ENCODE results near the gene ANGPTL5.
"Not testable (repeated sequence)": the region's sequence is repeated elsewhere in the genome, so short reads cannot be mapped to it uniquely, and the experiment has no call there.

Gene ANGPTL5

DNA sequence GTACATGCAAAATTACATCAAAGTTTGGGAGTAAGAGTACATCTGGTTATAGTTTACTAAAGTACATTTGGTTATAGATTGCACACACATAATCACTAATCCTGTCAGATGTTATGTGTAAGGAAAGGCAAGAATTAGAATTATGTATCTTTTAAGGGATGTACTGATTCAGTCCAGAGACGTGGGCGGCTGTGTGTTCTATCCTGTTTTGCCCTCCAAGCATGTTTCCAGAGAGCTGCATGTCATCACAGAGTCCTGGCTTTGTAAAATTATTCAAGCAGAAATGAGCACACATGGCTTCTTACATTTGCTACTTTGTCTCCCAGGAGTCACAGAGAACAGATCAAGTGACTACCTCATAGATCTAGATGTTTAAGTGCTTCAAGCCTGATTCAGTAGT lies 34.7 kb downstream of the ANGPTL5 start:
- no peak for DNase-seq

- no peak for DNase-seq
Measured at GRCh38 chr11:101880222-101880621, 36.1 kb downstream of the ANGPTL5 start.

DNA sequence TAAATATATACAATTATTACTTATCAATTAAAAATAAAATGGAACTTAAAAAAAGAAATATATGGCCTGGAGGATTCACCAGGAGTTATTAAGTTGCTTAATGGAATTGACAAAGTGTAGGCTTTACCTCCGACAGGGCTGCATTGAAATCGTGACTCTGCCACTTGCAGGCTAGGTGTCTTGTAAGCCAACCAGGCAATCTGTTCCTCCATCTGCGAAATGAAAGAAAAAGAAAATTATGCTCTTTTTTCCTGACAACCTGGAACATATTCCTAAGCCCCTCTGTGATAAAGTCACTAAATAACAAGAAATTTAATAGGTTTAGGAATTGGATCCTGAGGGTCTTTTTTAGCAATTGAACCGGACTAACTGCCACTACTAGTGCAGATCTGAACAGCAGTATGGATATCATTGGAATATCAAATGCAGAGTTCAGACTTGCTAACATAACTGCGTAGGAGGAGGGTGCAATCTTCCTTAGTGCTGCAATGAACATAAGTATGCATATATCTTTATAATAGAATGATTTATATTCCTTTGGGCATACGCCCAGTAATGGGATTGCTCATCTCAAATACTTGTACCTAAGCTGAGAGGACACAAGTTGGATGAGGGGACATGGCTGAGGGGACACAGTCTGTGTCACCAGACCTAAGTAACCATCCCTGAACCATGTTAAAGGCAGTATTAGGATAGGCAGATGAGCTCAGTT lies 44.0 kb downstream of the ANGPTL5 start:
- DNase-seq, result no peak

DNA sequence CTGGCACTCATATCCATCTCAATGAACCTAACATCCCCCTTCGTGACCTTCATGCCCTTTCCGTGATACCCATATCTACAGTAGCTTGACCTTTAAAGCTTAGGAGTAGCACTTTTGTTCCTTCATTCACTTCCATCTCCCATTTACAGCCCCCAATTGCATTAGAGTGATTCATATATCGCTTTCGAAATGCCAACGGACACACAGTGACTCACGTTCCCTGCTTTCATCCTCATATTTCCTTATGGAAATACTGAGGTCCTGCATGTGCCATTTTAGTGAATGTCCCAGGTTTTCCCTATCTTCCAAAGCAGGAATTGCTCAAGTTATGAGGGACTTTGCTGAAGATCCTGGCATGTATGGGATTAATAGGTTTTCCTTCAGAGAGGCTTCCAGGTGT lies 45.8 kb downstream of the ANGPTL5 start:
- no peak for DNase-seq

DNA sequence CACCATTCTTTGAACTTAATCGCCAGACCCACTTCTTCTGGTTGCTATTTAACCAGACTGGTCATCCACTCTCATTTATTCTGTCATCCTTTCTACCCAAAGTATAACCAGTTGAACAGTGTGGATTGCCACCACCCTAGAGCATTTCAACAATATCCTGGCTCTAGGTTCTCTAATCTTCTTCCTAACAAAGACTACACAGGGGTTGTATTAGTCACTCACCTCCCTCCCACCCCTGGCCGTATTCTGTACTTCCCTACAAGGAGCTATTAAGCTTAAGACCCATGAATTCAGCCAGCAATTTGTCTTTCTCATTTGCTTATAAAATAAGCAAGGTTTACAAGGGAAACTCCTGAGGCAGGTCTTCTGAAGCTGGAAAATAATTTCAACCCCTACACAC lies 48.4 kb downstream of the ANGPTL5 start:
- no peak for DNase-seq

GRCh38 chr11:101866619-101867491 lies 49.5 kb downstream of the ANGPTL5 start:
- DNase-seq, result no peak

- no peak for DNase-seq
Measured at GRCh38 chr11:101864098-101864497, 52.2 kb downstream of the ANGPTL5 start.

DNA sequence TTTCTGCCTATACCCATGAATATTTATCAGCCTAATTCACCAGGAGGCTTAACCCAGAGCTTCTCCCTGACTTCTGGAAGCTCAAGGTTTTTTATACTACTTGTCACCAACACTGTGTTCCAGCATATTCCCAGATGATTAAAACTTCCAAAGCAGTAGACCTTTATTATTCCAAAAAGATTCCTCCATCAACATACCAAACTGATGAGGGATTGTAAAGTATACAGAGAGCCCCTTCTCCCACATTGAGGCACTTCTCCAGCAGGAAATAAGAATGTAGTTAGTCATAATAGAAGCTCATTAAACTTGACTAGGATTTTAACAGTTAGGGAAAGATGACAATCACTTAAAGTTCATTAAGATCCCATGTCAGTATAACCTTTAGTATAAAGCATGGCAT lies 53.0 kb downstream of the ANGPTL5 start:
- DNase-seq, result no peak

- DNase-seq, result no peak
Measured at GRCh38 chr11:101862391-101863233, 53.7 kb downstream of the ANGPTL5 start.

DNA sequence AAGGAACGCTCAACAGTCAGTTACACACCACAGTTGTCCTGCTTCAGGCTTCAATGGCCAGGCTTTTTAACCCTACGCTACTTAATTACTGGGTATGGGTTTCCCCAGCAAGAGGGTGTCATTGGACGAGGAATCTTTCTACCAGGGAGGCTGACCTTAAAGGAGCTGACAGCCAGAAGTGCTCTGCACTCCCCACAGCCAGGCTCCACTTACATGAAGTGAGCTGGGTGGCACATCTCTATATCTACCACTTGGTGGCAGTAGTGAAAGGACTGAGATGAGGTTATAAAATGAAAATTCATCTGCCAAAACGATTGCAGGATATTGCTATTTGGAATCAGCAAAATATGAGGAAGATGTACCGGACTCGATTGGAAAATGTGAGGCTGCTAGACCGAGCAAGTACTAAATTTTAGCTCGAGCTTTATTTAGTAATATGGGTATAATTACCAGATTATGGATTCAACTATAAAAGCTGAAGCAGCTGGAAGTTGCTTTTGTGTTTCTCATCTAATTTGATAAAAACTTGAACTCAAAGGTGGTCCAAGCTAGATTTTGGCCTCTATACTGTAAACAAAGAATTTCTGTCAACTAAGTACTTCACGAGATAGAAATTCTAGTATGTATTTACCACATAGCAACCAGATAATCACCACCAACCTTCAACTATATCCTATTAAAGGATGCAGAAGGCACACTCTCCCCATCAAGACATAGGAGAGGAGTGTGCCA lies 55.5 kb downstream of the ANGPTL5 start:
- DNase-seq, result peak; percentile 1 to 20

GRCh38 chr11:101852260-101852659 lies 64.1 kb downstream of the ANGPTL5 start:
- DNase-seq, result not testable (repeated sequence)

GRCh38 chr11:101848262-101848661 lies 68.1 kb downstream of the ANGPTL5 start:
- DNase-seq, result no peak

GRCh38 chr11:101844608-101845007 lies 71.7 kb downstream of the ANGPTL5 start:
- DNase-seq, result no peak

DNA sequence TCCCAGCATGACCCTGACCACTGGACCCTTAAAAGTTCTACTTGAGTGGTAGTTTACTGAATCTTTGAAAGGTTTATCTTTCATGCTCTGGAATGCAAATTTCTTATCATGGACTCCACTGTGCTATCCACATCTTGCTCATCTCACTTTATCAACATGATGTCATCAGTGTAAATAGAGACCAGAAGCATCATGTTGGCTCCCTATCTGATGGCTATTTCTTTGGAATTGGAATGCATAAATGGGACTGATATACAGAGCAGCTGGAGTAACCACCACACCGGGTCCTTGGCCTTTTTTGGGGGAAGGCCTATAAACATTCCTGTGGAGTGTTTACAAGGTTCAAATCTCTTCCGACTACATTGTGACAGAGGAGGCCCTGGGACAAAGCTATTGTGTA lies 75.6 kb downstream of the ANGPTL5 start:
- no peak for DNase-seq

Data from stimulated activated CD4-positive, alpha-beta T cell treated with anti-CD3 and anti-CD28 coated beads, Interleukin-2, amount 100 ng/mL, for 24 hours (primary cell).